Sigmoid colon (tissue), 7 donors: ENCODE measurements around the gene ADD2. TPM values are rescaled to one million over a fixed set of nuclear protein-coding genes. Genes with fewer than 3 reads are reported as not detected.
A peak's percentile ranks its signal among the peaks of the same experiment; 100 is the strongest.

Source experiments
- DNase-seq: peaks from one replicate; pipeline ENCODE4 v3.0.0-alpha.2; 2019
- H3K27ac ChIP-seq, 4 donors: fragments of 200-600 bp; sonication (generic); one replicate each; pipeline ENCODE4 v1.5.1; 2016 to 2019; ENCODE audit warnings: mild to moderate bottlenecking in 1 of 4
- H3K27me3 ChIP-seq, 3 donors: fragments of 200-600 bp; sonication (generic); one replicate each; pipeline ENCODE4 v1.5.1; 2019; ENCODE audit warnings: mild to moderate bottlenecking in 1 of 3
- H3K36me3 ChIP-seq, 4 donors: fragments of 200-600 bp; sonication (generic); one replicate each; pipeline ENCODE4 v1.5.1; 2016 to 2019
- H3K4me1 ChIP-seq, 4 donors: fragments of 200-600 bp; sonication (generic); one replicate each; pipeline ENCODE4 v1.5.1; 2017 to 2019
- H3K4me3 ChIP-seq, 4 donors: fragments of 200-600 bp; sonication (generic); one replicate each; pipeline ENCODE4 v1.5.1; 2017 to 2019; ENCODE audit warnings: mild to moderate bottlenecking in 2 of 4, moderate library complexity in 1 of 4
- H3K9me3 ChIP-seq, 4 donors: fragments of 200-600 bp in 3 of 4; sonication (generic) in 3 of 4; one replicate each; pipeline versions ENCODE4 v1.5.1 to v1.6.1; 2013 to 2019
- EP300 ChIP-seq, 4 donors: sonication (generic); formaldehyde crosslinking; IDR thresholded peaks; one replicate each; pipeline ENCODE4 v1.6.1; 2017; ENCODE audit warnings: antibody characterized with exemption in 4 of 4
- POLR2A ChIP-seq, 2 donors: fragments of 450-650 bp; IDR thresholded peaks; one replicate each; pipeline ENCODE4 v1.6.1; 2016; ENCODE audit warnings: antibody characterized with exemption in 2 of 2, mild to moderate bottlenecking in 2 of 2, moderate library complexity in 2 of 2
- POLR2AphosphoS5 ChIP-seq, 4 donors: sonication (generic); formaldehyde crosslinking; IDR thresholded peaks; one replicate each; pipeline ENCODE4 v1.6.1; 2017; ENCODE audit warnings: antibody characterized with exemption in 4 of 4
- WGBS, 2 donors: extraction: QIAGEN DNeasy Blood & Tissue Kit; methylation state at CpG; one replicate each; pipeline ENCODE4 v1.1.7; 2013; 5-methylcytosine and 5-hydroxymethylcytosine counted together
- intact Hi-C: fragments of 100-400 bp; cut with DNase I; formaldehyde crosslinking; loops from one replicate; pipeline ENCODE4 v1.15.1; 2023
- polyA plus RNA-seq, 3 donors: library from polyadenylated mRNA; stranded (reverse); fragments of 200-250 nt; gene quantifications; one replicate each; pipeline ENCODE4 v1.2.3, GENCODE V29; 2013
- total RNA-seq, 4 donors: library from RNA; depleted of rRNA; stranded (reverse); fragments of >200 nt; gene quantifications; one replicate each; pipeline ENCODE4 v1.1.0, GENCODE V29; 2016
- TF ChIP-seq, protein P1 (sequence below), 4 experiments: fragments of 450-650 bp in 3 of 4; fragments of 200-600 bp in 1 of 4; IDR thresholded peaks; one replicate each; pipeline ENCODE4 v1.5.1; 2016 to 2019; ENCODE audit warnings: antibody characterized with exemption in 4 of 4, mild to moderate bottlenecking in 3 of 4, moderate library complexity in 2 of 4
- donor health status: healthy with polysubstance abuse.
- donor health status: Bipolar disorder and iron deficiency.
- donor health status: healthy.

ADD2 gene
- total and polyA plus RNA-seq, 7 donors, result under 0.01 to 5.8 (median 3.2) TPM; not detected in 1

DNA sequence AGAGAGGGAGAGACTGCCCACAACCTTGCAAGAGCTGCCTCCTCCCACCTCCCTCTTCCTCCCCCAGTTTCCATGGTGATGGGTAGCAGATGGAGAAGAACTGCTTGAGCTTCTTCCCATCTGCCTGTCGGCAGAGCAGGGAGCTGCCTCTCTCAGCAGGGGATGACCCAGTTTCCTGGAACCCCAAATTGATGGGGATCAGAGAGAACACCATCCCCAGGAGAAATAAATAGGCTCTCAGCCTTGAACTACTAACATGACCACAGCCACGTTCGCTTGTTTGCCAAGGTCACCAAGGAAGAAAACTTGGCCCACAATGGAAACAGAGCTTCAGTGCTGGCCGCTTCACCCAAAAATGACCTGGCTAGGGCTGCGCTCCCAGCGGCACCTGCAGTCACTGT lies 82.2 kb downstream of the ADD2 start:
- Histone ChIP-seq H3K4me3 (no peak overlapping the region), H3K27ac (no peak overlapping the region), H3K27me3 (no peaks in the 10 kb centered on the region), H3K36me3 (no peaks in the 10 kb centered on the region), H3K4me1 (no peaks in the 10 kb centered on the region), H3K9me3 (no peaks in the 10 kb centered on the region)
- intact Hi-C loops, result no loop called here
- no peak for TF ChIP-seq POLR2AphosphoS5 (IDR thresholded peaks at IDR 0.05)
- TF ChIP-seq EP300 (IDR thresholded peaks at IDR 0.05), result no peak
- TF ChIP-seq POLR2A (IDR thresholded peaks at IDR 0.05), result no peak
- TF ChIP-seq, protein P1, sequence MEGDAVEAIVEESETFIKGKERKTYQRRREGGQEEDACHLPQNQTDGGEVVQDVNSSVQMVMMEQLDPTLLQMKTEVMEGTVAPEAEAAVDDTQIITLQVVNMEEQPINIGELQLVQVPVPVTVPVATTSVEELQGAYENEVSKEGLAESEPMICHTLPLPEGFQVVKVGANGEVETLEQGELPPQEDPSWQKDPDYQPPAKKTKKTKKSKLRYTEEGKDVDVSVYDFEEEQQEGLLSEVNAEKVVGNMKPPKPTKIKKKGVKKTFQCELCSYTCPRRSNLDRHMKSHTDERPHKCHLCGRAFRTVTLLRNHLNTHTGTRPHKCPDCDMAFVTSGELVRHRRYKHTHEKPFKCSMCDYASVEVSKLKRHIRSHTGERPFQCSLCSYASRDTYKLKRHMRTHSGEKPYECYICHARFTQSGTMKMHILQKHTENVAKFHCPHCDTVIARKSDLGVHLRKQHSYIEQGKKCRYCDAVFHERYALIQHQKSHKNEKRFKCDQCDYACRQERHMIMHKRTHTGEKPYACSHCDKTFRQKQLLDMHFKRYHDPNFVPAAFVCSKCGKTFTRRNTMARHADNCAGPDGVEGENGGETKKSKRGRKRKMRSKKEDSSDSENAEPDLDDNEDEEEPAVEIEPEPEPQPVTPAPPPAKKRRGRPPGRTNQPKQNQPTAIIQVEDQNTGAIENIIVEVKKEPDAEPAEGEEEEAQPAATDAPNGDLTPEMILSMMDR (IDR thresholded peaks at IDR 0.05), result no peak
- 69 to 77% methylated on average over 6 of the region's 6 CpGs for WGBS, 2 donors
- DNase-seq, result peak; percentile 10

DNA sequence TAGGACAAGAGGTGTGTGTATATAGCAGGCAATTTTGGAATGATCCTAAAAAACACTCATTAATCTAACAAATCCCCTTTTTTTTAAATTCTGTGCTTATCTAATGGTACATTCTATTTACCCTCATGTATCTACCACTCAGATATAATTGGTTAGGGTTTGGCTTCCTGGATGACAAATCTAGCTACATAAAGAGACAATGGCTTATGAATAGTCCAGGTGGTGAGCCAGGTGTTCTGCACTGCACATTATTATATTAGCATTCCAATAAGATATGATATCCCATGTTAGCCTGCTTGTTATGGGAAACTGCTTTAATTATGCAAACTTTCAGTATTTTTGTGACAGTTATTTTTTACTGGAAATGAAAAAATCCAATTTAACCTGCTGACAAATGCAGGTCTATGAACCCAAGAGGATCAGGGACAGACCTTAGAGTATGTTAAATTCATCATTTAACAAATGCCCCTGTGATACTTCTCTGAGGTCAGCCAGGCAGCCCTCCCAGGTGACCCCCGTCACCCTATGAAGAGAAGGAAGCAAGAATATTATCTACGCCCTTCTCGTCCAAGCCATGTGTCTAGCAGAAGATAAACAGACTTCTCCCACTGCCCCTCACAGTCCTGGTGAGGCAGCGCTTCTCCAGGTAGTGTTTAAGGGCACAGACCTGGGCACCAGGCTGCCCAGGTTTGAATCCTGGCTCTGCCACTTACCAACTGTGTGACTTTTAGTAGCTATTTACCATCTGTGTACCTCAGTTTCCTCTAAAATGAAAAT lies 83.0 kb downstream of the ADD2 start:
- Histone ChIP-seq H3K36me3 (no peaks in the 10 kb centered on the region), H3K27me3 (no peaks in the 10 kb centered on the region), H3K27ac (no peak overlapping the region), H3K9me3 (no peaks in the 10 kb centered on the region), H3K4me1 (no peaks in the 10 kb centered on the region), H3K4me3 (no peak overlapping the region)
- peak; percentile 10 for DNase-seq
- intact Hi-C loops, result no loop called here
- 76 to 82% methylated on average over 4 of the region's 4 CpGs for WGBS, 2 donors
- TF ChIP-seq POLR2AphosphoS5 (IDR thresholded peaks at IDR 0.05), result no peak
- no peak for TF ChIP-seq POLR2A (IDR thresholded peaks at IDR 0.05)
- TF ChIP-seq EP300 (IDR thresholded peaks at IDR 0.05), result no peak
- TF ChIP-seq, protein P1 (IDR thresholded peaks at IDR 0.05), result no peak

DNA sequence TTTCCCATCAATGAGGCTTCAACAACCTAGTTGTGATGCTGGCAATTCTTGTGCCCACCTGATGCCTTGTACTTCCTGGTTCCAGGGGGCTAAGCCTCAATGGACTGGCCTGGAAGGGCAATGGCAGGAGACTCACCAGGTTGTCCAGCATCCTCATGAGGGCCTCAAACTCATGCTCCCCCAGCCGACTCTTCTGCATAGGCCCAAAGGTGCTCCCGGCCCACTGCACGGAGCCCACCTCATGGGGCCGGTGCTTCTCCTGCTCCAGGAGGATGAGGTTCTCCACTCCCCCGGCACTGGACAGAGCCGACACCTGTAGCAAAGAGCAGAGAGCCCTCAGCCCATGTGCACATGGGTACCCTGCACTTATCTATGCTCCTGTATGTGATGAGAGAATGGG lies 84.5 kb downstream of the ADD2 start:
- Histone ChIP-seq H3K4me3 (no peak overlapping the region), H3K4me1 (no peaks in the 10 kb centered on the region), H3K27ac (no peak overlapping the region), H3K36me3 (no peaks in the 10 kb centered on the region), H3K9me3 (no peaks in the 10 kb centered on the region), H3K27me3 (no peaks in the 10 kb centered on the region)
- WGBS, 2 donors, result 97 to 98% methylated on average over 6 of the region's 6 CpGs
- peak; percentile 47 for DNase-seq
- intact Hi-C loops, result no loop called here
- no peak for TF ChIP-seq POLR2AphosphoS5 (IDR thresholded peaks at IDR 0.05)
- no peak for TF ChIP-seq EP300 (IDR thresholded peaks at IDR 0.05)
- TF ChIP-seq, protein P1 (IDR thresholded peaks at IDR 0.05), result no peak
- TF ChIP-seq POLR2A (IDR thresholded peaks at IDR 0.05), result no peak

DNA sequence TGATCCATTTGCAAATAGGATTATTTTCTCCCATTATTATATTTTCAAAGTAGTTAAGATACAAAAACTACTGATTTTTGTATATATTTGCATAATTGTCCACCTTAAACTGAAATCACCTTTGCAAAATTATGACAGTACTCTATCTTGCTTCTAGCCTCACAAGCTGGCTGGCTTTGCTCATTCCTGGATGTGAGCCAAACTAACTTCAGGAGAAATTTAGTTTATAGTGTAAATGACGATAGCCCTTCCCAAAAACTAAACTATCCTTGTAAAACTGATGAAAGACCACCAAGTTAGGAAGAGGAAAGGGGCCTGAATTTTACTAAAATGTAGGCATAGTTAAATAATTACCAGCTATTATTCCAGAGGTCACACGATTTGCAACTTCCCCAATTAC lies 87.3 kb downstream of the ADD2 start:
- 41 to 47% methylated on average over 2 of the region's 2 CpGs for WGBS, 2 donors
- Histone ChIP-seq H3K27me3 (no peaks in the 10 kb centered on the region), H3K27ac (no peak overlapping the region), H3K4me3 (no peak overlapping the region), H3K9me3 (no peaks in the 10 kb centered on the region), H3K36me3 (no peaks in the 10 kb centered on the region), H3K4me1 (no peaks in the 10 kb centered on the region)
- intact Hi-C loops, result no loop called here
- DNase-seq, result peak; percentile 3
- TF ChIP-seq POLR2AphosphoS5 (IDR thresholded peaks at IDR 0.05) (no peak), EP300 (IDR thresholded peaks at IDR 0.05) (no peak), POLR2A (IDR thresholded peaks at IDR 0.05) (no peak)
- TF ChIP-seq, protein P1 (IDR thresholded peaks at IDR 0.05), result no peak
